K562 (cell line): Measurements from ENCODE around the gene AIFM3. TPM values are rescaled to one million over a fixed set of nuclear protein-coding genes. Genes with fewer than 3 reads are reported as not detected.

Experiments used
- AFF4 ChIP-seq: sonication (generic); formaldehyde crosslinking; IDR thresholded peaks from 2 replicates; pipeline ENCODE4 v1.8.0; 2023; ENCODE audit warnings: mild to moderate bottlenecking, missing genetic modification reagents
- CHCHD3 ChIP-seq: fragments of 250-450 bp; sonication (Bioruptor Pico); IDR thresholded peaks from 2 replicates; pipeline ENCODE4 v2.1.2; 2022; ENCODE audit warnings: mild to moderate bottlenecking
- EP400 ChIP-seq: fragments of 450-650 bp; IDR thresholded peaks from 2 replicates; pipeline ENCODE4 v1.6.1; 2017; ENCODE audit warnings: antibody characterized with exemption, mild to moderate bottlenecking, moderate library complexity
- FOXK1 ChIP-seq: sonication (generic); formaldehyde crosslinking; IDR thresholded peaks from 2 replicates; pipeline ENCODE4 v1.8.0; 2022; ENCODE audit warnings: missing genetic modification reagents, mild to moderate bottlenecking, borderline replicate concordance
- ILK ChIP-seq: fragments of 450-650 bp; IDR thresholded peaks from 2 replicates; pipeline ENCODE4 v1.6.1; 2016; ENCODE audit warnings: missing genetic modification characterization, low read depth, mild to moderate bottlenecking, missing compliant biosample characterization, moderate library complexity, borderline replicate concordance
- MAFF ChIP-seq: IDR thresholded peaks from 2 replicates; pipeline ENCODE4 v1.6.1; 2012; ENCODE audit warnings: low read length, improper control_type of control experiment
- MNT ChIP-seq, 2 experiments: fragments of 450-650 bp; conservative IDR thresholded peaks; 2 replicates each; pipeline ENCODE4 v1.6.1; 2017; ENCODE audit warnings: mild to moderate bottlenecking in 2 of 2, moderate library complexity in 2 of 2
- NFE2L1 ChIP-seq: fragments of 450-650 bp; IDR thresholded peaks from 2 replicates; pipeline ENCODE4 v1.6.1; 2016; ENCODE audit warnings: missing genetic modification characterization, low read depth, mild to moderate bottlenecking, missing compliant biosample characterization, moderate library complexity, borderline replicate concordance
- NFIX ChIP-seq: fragments of 250-450 bp; sonication (Bioruptor Pico); IDR thresholded peaks from 2 replicates; pipeline ENCODE4 v1.4.0; 2020; ENCODE audit warnings: low read depth, mild to moderate bottlenecking, moderate library complexity
- NR3C1 ChIP-seq: sonication (generic); formaldehyde crosslinking; IDR thresholded peaks from 2 replicates; pipeline ENCODE4 v1.8.1; 2022; ENCODE audit warnings: missing genetic modification reagents
- PCBP2 ChIP-seq: fragments of 200-400 bp; formaldehyde crosslinking; IDR thresholded peaks from 2 replicates; pipeline ENCODE4 v1.6.1; 2018; ENCODE audit warnings: low read length, low read depth, mild to moderate bottlenecking, moderate library complexity; ENCODE audit not compliant: poor library complexity, severe bottlenecking
- ZNF407 ChIP-seq: fragments of 450-650 bp; IDR thresholded peaks from 2 replicates; pipeline ENCODE4 v1.6.1; 2016; ENCODE audit warnings: low read depth
- polyA plus RNA-seq, 8 experiments: library from polyadenylated mRNA; depleted of rRNA in 4 of 8; stranded (reverse) in 5 of 8; unstranded in 3 of 8; fragments of >200 nt; fragmentation: Nextera tagmentation in 2 of 8; fragmentation: Illumina TruSeq in 1 of 8; extraction: Ambion mirVana in 2 of 8; extraction: Trizol in 1 of 8; gene quantifications; 2 replicates each; pipeline versions ENCODE4 v1.2.1 to v1.2.3, GENCODE V29; 2011 to 2014; ENCODE audit warnings: inconsistent platforms in 1 of 8, missing spikeins in 1 of 8
- total RNA-seq, 7 experiments: library from RNA; depleted of rRNA in 6 of 7; stranded (reverse); fragments of >200 nt in 6 of 7; fragmentation: Illumina TruSeq in 2 of 7; extraction: Trizol in 2 of 7; gene quantifications; 2 replicates each; pipeline versions ENCODE4 v1.2.1 to v1.2.3, GENCODE V29; 2011 to 2021; ENCODE audit warnings: low replicate concordance in 1 of 7

The AIFM3 gene
- total and polyA plus RNA-seq, 9 of the 15 experiments (the other 6 are each of a cell fraction or from before 2014, with no cell fraction given): 0.03 to 0.20 (median 0.07) TPM; not detected in 1

GRCh38 chr22:20946080-20946986 is 20.7 kb upstream of the AIFM3 start (continued):
- no peak for TF ChIP-seq ZNF407
- no peak for TF ChIP-seq NR3C1 (CRISPR knock-in tag)
- TF ChIP-seq AFF4 (CRISPR knock-in tag): no peak
- no peak for TF ChIP-seq NFE2L1 (tag)
- TF ChIP-seq MNT (conservative IDR thresholded peaks at IDR 0.05): no peak
- 0 out of 2 replicates have a peak, but pooled peaks have one; percentile 7 for TF ChIP-seq ILK (tag)
- TF ChIP-seq EP400: no peak
- TF ChIP-seq PCBP2: no peak
- TF ChIP-seq CHCHD3 (CRISPR knock-in tag): 0 out of 2 replicates have a peak, but pooled peaks have one; percentile 79
- TF ChIP-seq NFIX (CRISPR knock-in tag): 0 out of 2 replicates have a peak, but pooled peaks have one; percentile 8
- TF ChIP-seq FOXK1 (CRISPR knock-in tag): no peak
- peak; percentile 7; the same call in 1 of the 2 replicates for TF ChIP-seq MAFF
